Gastroesophageal sphincter (tissue), 4 donors: Measurements from ENCODE around the gene RPS4Y2. TPM values are rescaled to one million over a fixed set of nuclear protein-coding genes. Genes with fewer than 3 reads are reported as not detected.

Experiments used
- ATAC-seq: fragments of 150-250 bp; one replicate; pipeline ENCODE4 v1.9.1; 2016; ENCODE audit warnings: mild to moderate bottlenecking, moderate library complexity
- H3K27ac ChIP-seq, 4 donors: fragments of 200-600 bp; sonication (generic) in 3 of 4; 1 replicate in 3 of 4; 2 replicates in 1 of 4; pipeline ENCODE4 v1.5.1; 2016 to 2019
- H3K27me3 ChIP-seq: fragments of 200-600 bp; sonication (generic); one replicate; pipeline ENCODE4 v1.5.1; 2019
- H3K36me3 ChIP-seq, 2 donors: fragments of 200-600 bp; sonication (generic); one replicate each; pipeline ENCODE4 v1.5.1; 2019; ENCODE audit warnings: control low read depth in 1 of 2
- H3K4me1 ChIP-seq, 3 donors: fragments of 200-600 bp; sonication (generic); 1 replicate in 2 of 3; 2 replicates in 1 of 3; pipeline ENCODE4 v1.5.1; 2016 to 2019; ENCODE audit warnings: control low read depth in 2 of 3
- H3K4me3 ChIP-seq, 2 donors: fragments of 200-600 bp; sonication (generic); one replicate each; pipeline ENCODE4 v1.5.1; 2019; ENCODE audit warnings: mild to moderate bottlenecking in 1 of 2, moderate library complexity in 1 of 2
- H3K9me3 ChIP-seq, 3 donors: fragments of 200-600 bp; sonication (generic); one replicate each; pipeline ENCODE4 v1.5.1; 2017 to 2019; ENCODE audit warnings: control low read depth in 2 of 3
- EP300 ChIP-seq: sonication (generic); formaldehyde crosslinking; IDR thresholded peaks from one replicate; pipeline ENCODE4 v1.6.1; 2017; ENCODE audit warnings: antibody characterized with exemption, mild to moderate bottlenecking
- POLR2A ChIP-seq, 2 donors: fragments of 450-650 bp; IDR thresholded peaks; one replicate each; pipeline ENCODE4 v1.6.1; 2017; ENCODE audit warnings: antibody characterized with exemption in 2 of 2, mild to moderate bottlenecking in 2 of 2, moderate library complexity in 1 of 2
- POLR2AphosphoS5 ChIP-seq: sonication (generic); formaldehyde crosslinking; IDR thresholded peaks from one replicate; pipeline ENCODE4 v1.6.1; 2017; ENCODE audit warnings: antibody characterized with exemption
- WGBS, 2 donors: methylation state at CpG; one replicate each; pipeline ENCODE4 v1.1.5; 2018; ENCODE audit warnings: low coverage in 1 of 2; 5-methylcytosine and 5-hydroxymethylcytosine counted together
- total RNA-seq, 4 donors: library from RNA; depleted of rRNA; stranded (reverse); fragments of >200 nt; gene quantifications; one replicate each; pipeline ENCODE4 v1.1.0, GENCODE V29; 2016
- TF ChIP-seq, protein P1 (sequence below), 4 experiments: fragments of 200-600 bp in 2 of 4; fragments of 450-650 bp in 2 of 4; sonication (generic) in 1 of 4; IDR thresholded peaks; one replicate each; pipeline ENCODE4 v1.5.1; 2017 to 2019; ENCODE audit warnings: antibody characterized with exemption in 4 of 4, mild to moderate bottlenecking in 2 of 4, moderate library complexity in 2 of 4

Gene RPS4Y2
- total RNA-seq, 4 donors from 2014 or later: not detected

DNA sequence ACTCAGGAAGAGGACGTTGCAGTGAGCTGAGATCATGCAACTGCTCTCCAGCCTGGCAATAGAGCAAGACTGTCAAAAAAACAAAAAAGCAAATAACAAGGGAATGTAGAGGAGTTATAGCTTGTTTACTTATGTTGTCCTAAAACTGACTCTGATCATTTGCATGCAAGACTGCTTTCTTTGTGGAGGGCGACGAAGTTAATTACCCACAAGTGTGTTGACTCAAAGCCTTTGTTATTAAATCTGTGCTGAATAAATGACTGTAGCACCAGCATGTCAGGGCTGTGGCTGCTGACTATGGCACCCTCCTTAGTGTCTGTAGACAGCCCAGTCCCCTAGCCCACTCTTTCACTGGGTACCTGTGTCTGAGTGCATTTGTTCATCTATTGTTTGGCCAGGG, 50.3 kb downstream of the RPS4Y2 start:
- no peaks in the 10 kb centered on the region for H3K36me3 ChIP-seq
- no peaks in the 10 kb centered on the region for H3K27me3 ChIP-seq
- no peak overlapping the region for H3K4me3 ChIP-seq
- 50% methylated on average over 2 of the region's 3 CpGs; no CpG with 5 or more reads in 1 of the 2 donors for WGBS, 2 donors
- H3K9me3 ChIP-seq: no peaks in the 10 kb centered on the region
- no peak overlapping the region for H3K27ac ChIP-seq
- no peak for TF ChIP-seq POLR2A (IDR thresholded peaks at IDR 0.05)
- no peak for TF ChIP-seq EP300
- no peak for TF ChIP-seq POLR2AphosphoS5
- TF ChIP-seq, protein P1, sequence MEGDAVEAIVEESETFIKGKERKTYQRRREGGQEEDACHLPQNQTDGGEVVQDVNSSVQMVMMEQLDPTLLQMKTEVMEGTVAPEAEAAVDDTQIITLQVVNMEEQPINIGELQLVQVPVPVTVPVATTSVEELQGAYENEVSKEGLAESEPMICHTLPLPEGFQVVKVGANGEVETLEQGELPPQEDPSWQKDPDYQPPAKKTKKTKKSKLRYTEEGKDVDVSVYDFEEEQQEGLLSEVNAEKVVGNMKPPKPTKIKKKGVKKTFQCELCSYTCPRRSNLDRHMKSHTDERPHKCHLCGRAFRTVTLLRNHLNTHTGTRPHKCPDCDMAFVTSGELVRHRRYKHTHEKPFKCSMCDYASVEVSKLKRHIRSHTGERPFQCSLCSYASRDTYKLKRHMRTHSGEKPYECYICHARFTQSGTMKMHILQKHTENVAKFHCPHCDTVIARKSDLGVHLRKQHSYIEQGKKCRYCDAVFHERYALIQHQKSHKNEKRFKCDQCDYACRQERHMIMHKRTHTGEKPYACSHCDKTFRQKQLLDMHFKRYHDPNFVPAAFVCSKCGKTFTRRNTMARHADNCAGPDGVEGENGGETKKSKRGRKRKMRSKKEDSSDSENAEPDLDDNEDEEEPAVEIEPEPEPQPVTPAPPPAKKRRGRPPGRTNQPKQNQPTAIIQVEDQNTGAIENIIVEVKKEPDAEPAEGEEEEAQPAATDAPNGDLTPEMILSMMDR (IDR thresholded peaks at IDR 0.05): no peak
- no peak for ATAC-seq
- H3K4me1 ChIP-seq: no peaks in the 10 kb centered on the region

DNA sequence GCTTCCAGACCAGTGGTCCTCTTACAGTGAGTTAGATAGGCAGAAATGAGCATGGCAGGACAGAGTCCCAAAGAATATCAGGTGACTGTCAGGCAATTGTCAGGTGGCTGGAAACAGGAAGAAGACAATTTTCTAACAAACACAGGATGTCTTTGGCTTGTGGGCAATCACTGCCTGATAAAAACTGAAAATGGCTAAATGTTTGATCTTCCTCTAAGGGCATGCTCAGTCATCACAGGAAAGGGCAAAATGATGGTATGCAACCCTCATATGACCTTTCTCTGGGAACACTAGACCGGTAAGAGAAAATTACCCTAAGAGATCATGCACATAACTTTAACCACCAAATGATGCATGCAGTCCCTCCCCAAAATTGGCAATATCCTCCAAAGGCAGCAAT, 57.6 kb downstream of the RPS4Y2 start:
- no peaks in the 10 kb centered on the region for H3K27me3 ChIP-seq
- no peak overlapping the region for H3K27ac ChIP-seq
- no peaks in the 10 kb centered on the region for H3K4me1 ChIP-seq
- H3K36me3 ChIP-seq: no peaks in the 10 kb centered on the region
- no peak for ATAC-seq
- no peaks in the 10 kb centered on the region for H3K9me3 ChIP-seq
- H3K4me3 ChIP-seq: no peak overlapping the region
- WGBS, 2 donors: no CpG with 5 or more reads among the region's 1 CpG
- TF ChIP-seq POLR2A (IDR thresholded peaks at IDR 0.05) (no peak), POLR2AphosphoS5 (no peak), EP300 (no peak)
- TF ChIP-seq, protein P1 (IDR thresholded peaks at IDR 0.05): no peak

DNA sequence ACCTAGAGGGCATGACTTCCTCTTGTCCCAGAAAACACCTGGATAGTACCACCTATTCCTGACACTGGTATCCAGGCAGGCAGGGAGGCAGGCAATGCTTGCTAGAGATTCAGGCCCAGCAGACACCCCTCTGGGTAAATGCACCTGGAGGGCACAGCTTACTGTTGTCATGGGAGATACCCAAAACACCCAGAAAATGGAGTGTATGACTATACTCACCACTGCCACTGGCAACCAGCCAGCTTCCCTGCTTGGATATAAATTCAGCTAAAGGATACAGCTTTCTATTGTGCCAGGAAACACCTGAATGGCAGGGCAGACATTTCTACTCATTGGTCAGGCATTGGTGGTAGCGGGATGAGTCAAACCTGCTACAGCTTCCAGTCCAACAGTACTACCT, 58.9 kb downstream of the RPS4Y2 start:
- Histone ChIP-seq H3K36me3 (no peaks in the 10 kb centered on the region), H3K27me3 (no peaks in the 10 kb centered on the region), H3K4me1 (no peaks in the 10 kb centered on the region), H3K9me3 (no peaks in the 10 kb centered on the region), H3K27ac (no peak overlapping the region), H3K4me3 (no peak overlapping the region)
- no CpG with 5 or more reads among the region's 1 CpG for WGBS, 2 donors
- no peak for ATAC-seq
- TF ChIP-seq POLR2A (IDR thresholded peaks at IDR 0.05) (no peak), EP300 (no peak), POLR2AphosphoS5 (no peak)
- TF ChIP-seq, protein P1 (IDR thresholded peaks at IDR 0.05): no peak

DNA sequence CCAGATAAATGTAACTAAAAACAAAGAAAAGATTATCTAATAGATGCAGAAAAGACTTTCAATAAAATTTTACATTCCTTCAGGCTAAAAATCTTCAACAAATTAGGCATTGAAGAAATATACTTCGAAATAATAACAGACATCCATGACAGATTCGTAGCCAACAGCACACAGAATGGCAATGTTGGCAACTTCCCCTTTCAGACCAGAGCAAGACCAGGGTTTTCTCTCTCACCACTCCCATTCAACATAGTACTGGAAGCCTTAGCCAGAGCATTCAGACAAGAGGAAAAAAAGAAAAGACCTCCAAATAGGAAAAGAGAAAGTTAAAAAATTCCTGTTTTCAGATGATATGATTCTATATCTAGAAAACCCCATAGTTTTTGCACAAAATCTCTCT, 61.2 kb downstream of the RPS4Y2 start:
- Histone ChIP-seq H3K4me3 (no peak overlapping the region), H3K4me1 (no peaks in the 10 kb centered on the region), H3K9me3 (no peaks in the 10 kb centered on the region), H3K36me3 (no peaks in the 10 kb centered on the region), H3K27ac (no peak overlapping the region), H3K27me3 (no peaks in the 10 kb centered on the region)
- no peak for ATAC-seq
- TF ChIP-seq, protein P1 (IDR thresholded peaks at IDR 0.05): no peak
- no peak for TF ChIP-seq POLR2AphosphoS5
- no peak for TF ChIP-seq POLR2A (IDR thresholded peaks at IDR 0.05)
- no peak for TF ChIP-seq EP300
- WGBS, 2 donors: no CpG with 5 or more reads among the region's 2 CpGs

Other genes starting within 250 kb of the RPS4Y2 start
- 10 to 100 TPM in 2 of 4 donors, not detected in 2; 27.3 to 47.0 TPM for gene EIF1AY, start 180.3 kb upstream of the RPS4Y2 start, total RNA-seq